NOMO-1 treated with DMSO at 0.1 percent for 48 hours (cell line): Measurements from ENCODE around the gene PDCD2L.
"Not testable (repeated sequence)": the region's sequence is repeated elsewhere in the genome, so short reads cannot be mapped to it uniquely, and the experiment has no call there.

ENCODE experiments used
- DNase-seq: peaks from one replicate; lab custom pipeline; 2025; ENCODE audit not compliant: unreplicated experiment; lab: John Stamatoyannopoulos, UW

PDCD2L gene

GRCh38 chr19:34373601-34374288 lies 30.5 kb upstream of the PDCD2L start:
- DNase-seq: no peak

DNA sequence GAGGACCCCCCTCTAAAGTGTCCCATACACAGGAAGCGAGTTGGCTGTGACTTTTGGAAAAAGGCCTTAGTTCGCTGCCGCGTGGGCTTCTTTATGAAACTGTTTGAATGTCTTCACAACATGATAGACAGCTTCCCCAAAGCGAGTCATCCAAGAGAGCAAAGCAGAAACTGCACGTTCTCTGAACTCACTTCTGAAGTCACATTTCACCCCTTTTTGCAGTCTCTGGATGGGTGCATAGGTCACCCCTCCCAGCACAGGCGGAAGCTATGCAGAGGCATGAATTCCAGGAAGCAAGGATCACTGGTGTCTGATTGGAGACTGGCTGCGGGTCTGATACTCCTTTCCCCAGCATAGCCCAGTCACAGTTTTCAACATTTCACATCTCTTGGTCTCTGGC lies 28.6 kb upstream of the PDCD2L start:
- DNase-seq: no peak

DNA sequence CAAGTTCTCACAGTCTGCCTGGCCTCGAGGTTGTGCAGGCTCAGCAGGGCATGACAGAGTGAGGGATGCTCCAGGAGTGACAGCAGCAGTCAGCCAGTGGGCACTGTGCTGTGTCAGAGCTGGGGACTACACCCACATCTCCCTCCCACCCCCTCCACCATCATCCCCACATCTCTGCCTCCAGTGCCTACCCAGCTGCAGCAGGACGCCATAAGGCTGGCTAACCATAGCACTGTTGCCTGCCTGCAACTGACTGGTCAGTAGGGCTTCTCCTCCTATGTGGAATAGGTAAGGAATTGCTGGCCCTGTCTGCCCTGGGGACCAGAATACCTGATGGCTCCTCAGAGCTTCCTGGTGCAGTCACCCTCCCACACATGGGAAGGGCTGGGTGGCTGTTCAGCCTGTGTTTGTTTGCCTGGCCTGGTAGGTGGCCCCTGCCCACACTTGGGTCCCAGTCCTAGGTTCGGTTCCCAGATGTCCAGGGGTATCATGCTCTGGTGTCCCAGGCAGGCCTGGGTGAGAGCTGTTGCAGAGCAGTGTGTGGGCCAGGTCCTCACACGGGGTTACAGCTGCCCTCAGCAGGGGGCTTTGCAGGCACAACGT lies 23.5 kb upstream of the PDCD2L start:
- DNase-seq: no peak

DNA sequence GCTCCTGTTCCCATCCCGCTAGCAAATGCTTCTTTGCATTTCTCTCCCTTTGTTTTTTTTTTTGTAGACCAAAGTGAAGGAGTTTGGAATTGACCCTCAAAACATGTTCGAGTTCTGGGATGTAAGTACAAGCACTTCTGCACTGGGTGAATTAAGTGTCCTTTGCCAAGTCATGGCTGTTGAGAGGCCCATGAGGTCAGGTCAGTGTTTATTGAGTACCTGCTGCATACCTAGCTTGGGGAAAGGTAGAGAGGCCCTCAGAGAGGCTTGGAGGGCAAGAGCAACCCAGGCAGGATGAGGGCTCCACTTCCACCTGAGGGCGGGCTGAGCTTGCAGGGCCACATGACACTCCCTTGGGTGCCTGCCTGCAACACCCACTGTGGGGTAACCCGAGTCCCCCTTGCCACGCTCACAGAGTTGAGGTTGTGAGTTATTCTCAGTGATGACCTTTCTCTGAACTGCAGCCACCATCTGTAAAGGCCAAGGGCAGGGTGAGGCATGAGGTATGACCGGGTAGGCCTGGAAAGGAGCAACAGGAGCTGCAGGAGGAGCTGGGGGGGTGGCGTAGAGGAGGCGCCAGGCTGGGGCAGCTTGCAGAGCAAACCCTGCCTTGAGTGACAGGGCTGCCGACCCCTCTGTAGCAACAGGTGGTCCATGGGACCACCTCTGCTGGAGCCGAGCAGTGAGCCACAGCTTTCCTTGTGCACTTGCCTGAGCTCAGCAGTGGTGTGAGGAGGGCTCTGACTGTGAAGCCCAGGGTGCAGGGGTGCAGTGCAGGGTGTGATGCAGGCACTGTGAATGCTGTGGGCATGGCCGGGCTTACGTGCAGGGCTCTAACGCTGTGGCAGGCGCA lies 22.6 kb upstream of the PDCD2L start:
- no peak for DNase-seq

- no peak for DNase-seq
Observed at GRCh38 chr19:34382471-34382870, 21.7 kb upstream of the PDCD2L start.

DNA sequence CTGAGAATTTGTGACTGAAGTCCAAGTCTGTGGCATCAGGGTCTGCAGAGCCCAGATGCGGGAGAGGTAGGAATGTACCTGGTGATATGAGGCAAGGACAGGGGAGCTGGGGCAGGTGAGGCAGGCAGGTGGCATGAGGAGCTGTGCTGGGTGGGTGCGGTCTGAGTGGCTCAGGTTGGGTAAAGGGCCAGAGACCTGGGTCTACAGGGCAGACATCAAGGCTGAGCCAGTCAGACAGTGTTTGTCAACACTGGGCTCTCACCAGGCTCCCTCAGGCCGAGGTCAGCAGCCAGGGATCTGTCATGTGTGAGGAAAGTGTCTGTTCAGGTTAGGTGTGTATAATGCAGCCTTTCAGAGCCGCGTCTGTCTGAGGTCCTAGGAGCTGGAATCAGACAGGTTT lies 20.6 kb upstream of the PDCD2L start:
- DNase-seq: no peak

- no peak for DNase-seq
Observed at GRCh38 chr19:34386645-34387445, 17.4 kb upstream of the PDCD2L start.

- DNase-seq: no peak
Observed at GRCh38 chr19:34387446-34387810, 16.8 kb upstream of the PDCD2L start.

DNA sequence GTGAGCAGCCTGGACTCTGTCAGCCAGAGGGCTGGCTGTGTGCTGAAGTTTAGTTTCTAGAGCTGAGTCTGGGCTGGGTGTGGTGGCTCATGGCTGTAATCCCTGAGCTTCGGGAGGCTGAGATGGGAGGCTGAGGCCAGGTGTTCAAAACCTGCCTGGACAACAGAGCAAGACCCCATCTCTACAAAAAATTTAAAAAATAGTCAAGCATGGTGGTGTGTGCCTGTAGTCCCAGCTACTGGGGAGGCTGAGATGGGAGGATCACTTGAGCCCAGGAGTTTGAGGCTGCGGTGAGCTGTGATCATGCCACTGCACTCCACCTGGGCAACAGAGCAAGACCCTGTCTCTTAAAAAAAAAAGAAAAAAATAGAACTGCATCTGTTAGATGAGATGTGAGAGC lies 15.5 kb upstream of the PDCD2L start:
- DNase-seq: not testable (repeated sequence)

DNA sequence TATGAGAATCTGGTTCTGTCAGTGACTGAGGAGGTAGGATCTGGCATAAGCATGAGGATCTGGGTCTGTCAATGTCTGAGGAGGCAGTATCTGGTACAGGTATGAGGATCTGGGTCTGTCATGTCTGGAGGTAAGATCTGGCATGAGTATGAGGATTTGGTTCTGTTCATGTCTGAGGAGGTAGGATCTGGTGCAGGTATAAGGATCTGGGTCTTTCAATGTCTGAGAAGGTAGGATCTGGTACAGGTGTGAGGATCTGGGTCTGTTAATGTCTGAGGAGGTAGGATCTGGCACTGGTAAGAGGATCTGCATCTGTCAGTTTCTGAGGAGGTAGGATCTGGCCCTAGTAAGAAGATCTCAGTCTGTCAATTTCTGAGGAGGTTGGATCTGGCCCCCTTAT lies 12.4 kb upstream of the PDCD2L start:
- DNase-seq: no peak

DNA sequence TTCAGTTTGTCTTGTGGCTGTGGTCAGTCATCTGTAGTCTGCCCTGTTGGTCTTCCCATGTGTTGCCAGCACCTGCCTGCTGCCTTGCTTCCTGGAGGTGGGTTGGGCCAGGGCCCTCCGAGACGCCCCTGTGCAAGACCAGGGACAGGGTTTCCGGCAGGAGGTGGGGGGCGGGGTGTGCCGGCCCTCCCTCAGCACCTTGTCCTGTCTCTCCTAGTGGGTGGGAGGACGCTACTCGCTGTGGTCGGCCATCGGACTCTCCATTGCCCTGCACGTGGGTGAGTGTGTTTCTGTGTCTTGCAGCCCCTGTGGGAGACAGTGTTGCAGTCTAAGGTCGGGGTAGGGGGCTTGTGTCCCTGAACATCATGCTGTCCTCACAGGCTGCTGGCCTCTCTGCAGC lies 11.2 kb upstream of the PDCD2L start:
- DNase-seq: no peak

DNA sequence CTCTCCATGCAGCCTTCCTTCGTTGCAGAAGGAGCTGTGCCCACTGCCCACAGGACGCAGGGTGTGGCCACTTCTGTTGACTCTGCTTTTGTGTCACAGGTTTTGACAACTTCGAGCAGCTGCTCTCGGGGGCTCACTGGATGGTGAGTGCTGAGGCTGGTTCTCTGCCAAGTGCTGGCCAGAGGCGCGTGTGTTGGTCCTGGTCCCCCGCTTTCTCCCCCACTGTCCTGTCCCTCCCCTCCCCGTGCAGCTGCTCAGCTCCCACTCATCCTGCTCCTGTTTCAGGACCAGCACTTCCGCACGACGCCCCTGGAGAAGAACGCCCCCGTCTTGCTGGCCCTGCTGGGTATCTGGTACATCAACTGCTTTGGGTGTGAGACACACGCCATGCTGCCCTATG lies 10.6 kb upstream of the PDCD2L start:
- DNase-seq: no peak

GRCh38 chr19:34397853-34398252 lies 6.3 kb upstream of the PDCD2L start:
- DNase-seq: no peak

GRCh38 chr19:34399886-34400285 lies 4.3 kb upstream of the PDCD2L start:
- DNase-seq: no peak

DNA sequence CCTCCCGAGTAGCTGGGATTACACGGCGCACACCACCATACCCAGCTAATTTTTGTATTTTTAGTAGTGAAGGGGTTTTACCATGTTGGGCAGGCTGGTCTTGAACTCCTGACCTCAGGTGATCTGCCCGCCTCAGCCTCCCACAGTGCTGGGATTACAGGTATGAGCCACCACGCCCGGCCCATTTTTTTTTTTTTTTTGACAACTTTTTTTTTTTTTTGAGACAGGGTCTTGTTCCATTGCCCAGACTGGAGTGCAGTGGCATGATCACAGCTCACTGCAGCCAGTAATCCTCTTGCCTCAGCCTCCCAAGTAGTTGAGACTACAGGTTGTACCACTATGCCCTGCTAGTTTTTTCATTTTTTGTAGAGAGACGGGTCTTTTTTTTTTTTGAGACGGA lies 3.4 kb upstream of the PDCD2L start:
- DNase-seq: not testable (repeated sequence)

DNA sequence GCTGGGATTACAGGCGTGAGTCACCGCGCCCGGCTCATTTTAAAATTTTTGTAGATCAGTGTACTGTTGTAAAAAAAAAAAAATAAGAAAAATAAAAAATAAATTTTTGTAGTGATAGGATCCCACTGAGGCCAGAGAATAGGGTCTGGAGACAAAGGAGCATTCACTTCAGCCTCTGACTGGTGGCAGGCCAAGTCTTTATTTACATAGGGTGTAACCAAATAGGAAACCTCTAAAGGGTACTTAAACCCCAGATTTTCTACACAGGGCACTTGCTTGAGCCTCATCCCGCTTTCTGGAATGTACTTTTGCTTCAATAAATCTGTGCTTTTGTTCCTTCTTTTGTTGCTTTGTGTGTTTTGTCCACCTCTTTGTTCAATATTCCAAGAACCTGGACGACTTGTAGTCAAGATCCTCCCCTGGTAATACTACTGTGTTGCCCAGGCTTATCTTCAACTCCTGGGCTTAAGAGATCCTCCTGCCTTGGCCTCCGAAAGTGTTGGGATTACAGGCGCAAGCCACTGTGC lies 2.1 kb upstream of the PDCD2L start:
- DNase-seq: no peak

- DNase-seq: no peak
Observed at GRCh38 chr19:34403784-34404108, 453 bp upstream of the PDCD2L start.

GRCh38 chr19:34405892-34406660 lies 1.9 kb downstream of the PDCD2L start:
- DNase-seq: no peak

GRCh38 chr19:34408411-34408810 lies 4.2 kb downstream of the PDCD2L start:
- no peak for DNase-seq
